Measurements from ENCODE around the gene B3GNT9.

DNA sequence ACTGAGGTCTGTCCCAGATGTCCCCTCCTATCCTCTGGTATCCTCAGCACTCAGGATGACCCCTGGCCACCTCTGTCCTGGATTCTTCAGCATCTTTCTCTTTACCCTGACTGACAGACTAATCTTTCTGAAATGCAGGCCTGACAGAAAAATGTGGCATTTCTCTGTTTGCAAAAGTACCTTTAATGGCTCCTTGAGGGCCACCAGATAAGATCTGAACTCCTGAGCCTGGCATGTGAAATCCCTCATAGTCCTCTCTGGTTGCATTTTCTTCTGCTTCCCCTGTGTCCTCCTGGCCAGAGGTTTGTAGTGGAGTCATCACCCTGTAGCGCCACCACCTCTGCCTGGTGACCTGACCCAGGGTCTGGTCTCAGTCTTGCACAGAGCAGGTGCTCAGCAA is 46.1 kb upstream of the B3GNT9 start:
- TF ChIP-seq, protein P1, sequence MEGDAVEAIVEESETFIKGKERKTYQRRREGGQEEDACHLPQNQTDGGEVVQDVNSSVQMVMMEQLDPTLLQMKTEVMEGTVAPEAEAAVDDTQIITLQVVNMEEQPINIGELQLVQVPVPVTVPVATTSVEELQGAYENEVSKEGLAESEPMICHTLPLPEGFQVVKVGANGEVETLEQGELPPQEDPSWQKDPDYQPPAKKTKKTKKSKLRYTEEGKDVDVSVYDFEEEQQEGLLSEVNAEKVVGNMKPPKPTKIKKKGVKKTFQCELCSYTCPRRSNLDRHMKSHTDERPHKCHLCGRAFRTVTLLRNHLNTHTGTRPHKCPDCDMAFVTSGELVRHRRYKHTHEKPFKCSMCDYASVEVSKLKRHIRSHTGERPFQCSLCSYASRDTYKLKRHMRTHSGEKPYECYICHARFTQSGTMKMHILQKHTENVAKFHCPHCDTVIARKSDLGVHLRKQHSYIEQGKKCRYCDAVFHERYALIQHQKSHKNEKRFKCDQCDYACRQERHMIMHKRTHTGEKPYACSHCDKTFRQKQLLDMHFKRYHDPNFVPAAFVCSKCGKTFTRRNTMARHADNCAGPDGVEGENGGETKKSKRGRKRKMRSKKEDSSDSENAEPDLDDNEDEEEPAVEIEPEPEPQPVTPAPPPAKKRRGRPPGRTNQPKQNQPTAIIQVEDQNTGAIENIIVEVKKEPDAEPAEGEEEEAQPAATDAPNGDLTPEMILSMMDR (IDR thresholded peaks at IDR 0.05): no peak
- TF ChIP-seq POLR2AphosphoS5 (IDR thresholded peaks at IDR 0.05) (no peak), EP300 (IDR thresholded peaks at IDR 0.05; ENCODE audit: low read depth) (no peak), POLR2A (IDR thresholded peaks at IDR 0.05) (no peak)

Measured in transverse colon (tissue), 4 donors.